NCI-H510A (cell line): ENCODE results near the gene HLA-DPB1.

Source experiments
- DNase-seq: peaks from one replicate; lab custom pipeline; 2025; lab: John Stamatoyannopoulos, UW

Gene HLA-DPB1

DNA sequence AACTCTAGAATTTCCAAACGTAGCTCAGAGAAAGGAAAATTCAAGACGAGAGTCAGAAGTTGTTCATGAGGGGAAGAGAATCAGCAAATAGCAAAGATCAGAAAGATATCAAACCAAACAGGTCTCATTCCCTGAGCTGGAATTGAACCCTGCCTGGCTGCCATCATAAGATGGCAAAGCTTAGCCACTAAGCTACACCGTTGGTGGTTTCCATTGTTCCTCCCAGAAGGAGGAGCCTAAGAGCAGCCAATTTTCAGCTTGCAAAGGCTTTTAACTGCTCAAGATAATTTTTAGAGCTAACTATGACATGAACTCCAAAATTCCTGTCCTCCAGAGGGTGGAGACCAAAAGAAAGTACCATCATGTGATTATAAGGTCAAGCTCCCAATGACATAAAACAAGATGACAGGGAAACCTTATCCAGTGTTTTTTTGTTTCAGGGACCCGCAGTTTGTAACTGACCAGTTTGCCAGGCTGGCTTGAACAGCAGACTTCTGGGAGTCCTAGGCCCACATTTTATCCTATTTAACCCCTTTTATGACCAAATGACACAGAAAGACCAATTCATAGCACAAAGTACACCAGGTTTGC, 60.6 kb downstream of the HLA-DPB1 start:
- no peak for DNase-seq
